ENCODE results near the gene ZNF407. TPM values are rescaled to one million over a fixed set of nuclear protein-coding genes. Genes with fewer than 3 reads are reported as not detected.

The ZNF407 gene
- total RNA-seq, 1 donor from 2014 or later: 16.1 TPM

GRCh38 chr18:74609535-74609934 lies 11.9 kb downstream of the ZNF407 start:
- TF ChIP-seq CTCF (IDR thresholded peaks at IDR 0.05): no peak
- no peaks in the 10 kb centered on the region for H3K27me3 ChIP-seq (ENCODE audit: low read depth)
- no peaks in the 10 kb centered on the region for H3K9me3 ChIP-seq
- no peak for DNase-seq
- ATAC-seq: no peak
- no peaks in the 10 kb centered on the region for H3K36me3 ChIP-seq
- H3K4me1 ChIP-seq: peaks cover 3% of the 10 kb centered on the region
- no peak overlapping the region for H3K27ac ChIP-seq
- H3K4me3 ChIP-seq: no peak overlapping the region
- intact Hi-C loops (cut with DNase I): no loop called here

- H3K4me1 ChIP-seq: no peaks in the 10 kb centered on the region
- DNase-seq (no peak), ATAC-seq (no peak)
- no peaks in the 10 kb centered on the region for H3K27me3 ChIP-seq (ENCODE audit: low read depth)
- no peaks in the 10 kb centered on the region for H3K36me3 ChIP-seq
- intact Hi-C loops (cut with DNase I): no loop called here
- TF ChIP-seq CTCF (IDR thresholded peaks at IDR 0.05): no peak
- no peaks in the 10 kb centered on the region for H3K9me3 ChIP-seq
- H3K27ac ChIP-seq: no peak overlapping the region
- H3K4me3 ChIP-seq: no peak overlapping the region
These were observed 12.5 kb downstream of the ZNF407 start for GRCh38 chr18:74610051-74610615.

- ATAC-seq: no peak
- Histone ChIP-seq H3K27ac (no peak overlapping the region), H3K36me3 (no peaks in the 10 kb centered on the region), H3K4me1 (no peaks in the 10 kb centered on the region), H3K9me3 (no peaks in the 10 kb centered on the region), H3K4me3 (no peak overlapping the region), H3K27me3 (ENCODE audit: low read depth) (no peaks in the 10 kb centered on the region)
- intact Hi-C loops (cut with DNase I): no loop called here
- TF ChIP-seq CTCF (IDR thresholded peaks at IDR 0.05): no peak
- no peak for DNase-seq
These were observed 13.2 kb downstream of the ZNF407 start for GRCh38 chr18:74610860-74611259.

GRCh38 chr18:74611765-74612164 lies 14.1 kb downstream of the ZNF407 start:
- DNase-seq (no peak), ATAC-seq (no peak)
- H3K36me3 ChIP-seq: no peaks in the 10 kb centered on the region
- H3K4me3 ChIP-seq: no peak overlapping the region
- H3K4me1 ChIP-seq: no peaks in the 10 kb centered on the region
- TF ChIP-seq CTCF (IDR thresholded peaks at IDR 0.05): no peak
- intact Hi-C loops (cut with DNase I): no loop called here
- no peaks in the 10 kb centered on the region for H3K27me3 ChIP-seq (ENCODE audit: low read depth)
- no peak overlapping the region for H3K27ac ChIP-seq
- H3K9me3 ChIP-seq: no peaks in the 10 kb centered on the region

- H3K27me3 ChIP-seq (ENCODE audit: low read depth): no peaks in the 10 kb centered on the region
- no peak for ATAC-seq
- no peaks in the 10 kb centered on the region for H3K9me3 ChIP-seq
- no peak for TF ChIP-seq CTCF (IDR thresholded peaks at IDR 0.05)
- no peak overlapping the region for H3K4me3 ChIP-seq
- no peak overlapping the region for H3K27ac ChIP-seq
- intact Hi-C loops (cut with DNase I): no loop called here
- no peak for DNase-seq
- no peaks in the 10 kb centered on the region for H3K36me3 ChIP-seq
- H3K4me1 ChIP-seq: no peaks in the 10 kb centered on the region
These were observed 15.7 kb downstream of the ZNF407 start for GRCh38 chr18:74613381-74613780.

GRCh38 chr18:74616494-74616893 lies 18.8 kb downstream of the ZNF407 start:
- no peaks in the 10 kb centered on the region for H3K27me3 ChIP-seq (ENCODE audit: low read depth)
- intact Hi-C loops (cut with DNase I): no loop called here

More at GRCh38 chr18:74616494-74616893, 18.8 kb downstream of the ZNF407 start:
- DNase-seq (no peak), ATAC-seq (no peak)
- H3K4me1 ChIP-seq: no peaks in the 10 kb centered on the region
- H3K36me3 ChIP-seq: no peaks in the 10 kb centered on the region
- no peak overlapping the region for H3K4me3 ChIP-seq
- no peak for TF ChIP-seq CTCF (IDR thresholded peaks at IDR 0.05)
- no peaks in the 10 kb centered on the region for H3K9me3 ChIP-seq
- H3K27ac ChIP-seq: no peak overlapping the region
